Measurements from ENCODE around the gene TAF4.

The TAF4 gene

GRCh38 chr20:62065674-62066338 lies at the start of gene TAF4:
TSS of gene TAF4 (minus strand) at chr20:62065881. CDS start at chr20:62065810, 71 bp downstream.
- Mint-ChIP-seq H3K36me3 (peaks cover 29% of the 10 kb centered on the region), H3K9me3 (no peaks in the 10 kb centered on the region), H3K27ac (peak within 1 kb of the TSS; percentile 90), H3K4me1 (peaks cover 48% of the 10 kb centered on the region), H3K4me3 (peak within 1 kb of the TSS; percentile 76)
- DNase-seq (ENCODE audit: low spot score in 2 of 2) (peak; percentile 79 to 90), ATAC-seq (peak; percentile 84)

- Mint-ChIP-seq H3K9me3 (peaks cover 8% of the 10 kb centered on the region), H3K4me1 (peaks cover 24% of the 10 kb centered on the region), H3K27ac (no peak overlapping the region), H3K4me3 (no peak overlapping the region), H3K36me3 (peaks cover 5% of the 10 kb centered on the region)
- DNase-seq (ENCODE audit: low spot score in 2 of 2) (no peak), ATAC-seq (no peak)
These were observed 49.2 kb upstream of the TAF4 start for GRCh38 chr20:62114894-62115293.

- no peak for DNase-seq (ENCODE audit: low spot score in 2 of 2)
- peaks cover 5% of the 10 kb centered on the region for H3K36me3 Mint-ChIP-seq
- H3K4me1 Mint-ChIP-seq: peaks cover 4% of the 10 kb centered on the region
- no peak overlapping the region for H3K4me3 Mint-ChIP-seq
- ATAC-seq: no peak
- H3K27ac Mint-ChIP-seq: no peak overlapping the region
- H3K9me3 Mint-ChIP-seq: peaks cover 23% of the 10 kb centered on the region
These were observed 46.7 kb upstream of the TAF4 start for GRCh38 chr20:62112368-62112767.

- Mint-ChIP-seq H3K4me1 (no peaks in the 10 kb centered on the region), H3K9me3 (peaks cover 27% of the 10 kb centered on the region), H3K4me3 (no peak overlapping the region), H3K27ac (no peak overlapping the region), H3K36me3 (peaks cover 5% of the 10 kb centered on the region)
- DNase-seq (ENCODE audit: low spot score in 2 of 2): no peak
- no peak for ATAC-seq
These were observed 45.5 kb upstream of the TAF4 start for GRCh38 chr20:62111148-62111547.

- no peak for DNase-seq (ENCODE audit: low spot score in 2 of 2)
- Mint-ChIP-seq H3K9me3 (peaks cover 39% of the 10 kb centered on the region), H3K36me3 (no peaks in the 10 kb centered on the region), H3K4me1 (no peaks in the 10 kb centered on the region), H3K4me3 (no peak overlapping the region), H3K27ac (no peak overlapping the region)
- ATAC-seq: no peak
These were observed 39.9 kb upstream of the TAF4 start for GRCh38 chr20:62105592-62105991.

- Mint-ChIP-seq H3K9me3 (peaks cover 37% of the 10 kb centered on the region), H3K36me3 (no peaks in the 10 kb centered on the region), H3K4me3 (no peak overlapping the region), H3K27ac (no peak overlapping the region), H3K4me1 (no peaks in the 10 kb centered on the region)
- ATAC-seq (no peak), DNase-seq (ENCODE audit: low spot score in 2 of 2) (no peak)
These were observed 39.2 kb upstream of the TAF4 start for GRCh38 chr20:62104791-62105345.

GRCh38 chr20:62104234-62104789 lies 38.6 kb upstream of the TAF4 start:
- H3K4me3 Mint-ChIP-seq: no peak overlapping the region

GRCh38 chr20:62103508-62104233 lies 38.0 kb upstream of the TAF4 start:
- Mint-ChIP-seq H3K4me3 (no peak overlapping the region), H3K36me3 (no peaks in the 10 kb centered on the region), H3K4me1 (no peaks in the 10 kb centered on the region), H3K27ac (no peak overlapping the region), H3K9me3 (peaks cover 32% of the 10 kb centered on the region)
- DNase-seq (ENCODE audit: low spot score in 2 of 2) (no peak), ATAC-seq (no peak)

More at GRCh38 chr20:62104234-62104789, 38.6 kb upstream of the TAF4 start:
- Mint-ChIP-seq H3K36me3 (no peaks in the 10 kb centered on the region), H3K27ac (no peak overlapping the region), H3K4me1 (no peaks in the 10 kb centered on the region), H3K9me3 (peaks cover 35% of the 10 kb centered on the region)
- DNase-seq (ENCODE audit: low spot score in 2 of 2) (no peak), ATAC-seq (no peak)

- no peaks in the 10 kb centered on the region for H3K4me1 Mint-ChIP-seq
- no peak for ATAC-seq
- H3K9me3 Mint-ChIP-seq: peaks cover 18% of the 10 kb centered on the region
These were observed 35.4 kb upstream of the TAF4 start for GRCh38 chr20:62101078-62101477.

GRCh38 chr20:62097881-62098407 lies 32.3 kb upstream of the TAF4 start:
- Mint-ChIP-seq H3K9me3 (peaks cover 9% of the 10 kb centered on the region), H3K4me3 (no peak overlapping the region), H3K27ac (no peak overlapping the region), H3K36me3 (no peaks in the 10 kb centered on the region), H3K4me1 (no peaks in the 10 kb centered on the region)
- no peak for DNase-seq (ENCODE audit: low spot score in 2 of 2)
- no peak for ATAC-seq

More at GRCh38 chr20:62101078-62101477, 35.4 kb upstream of the TAF4 start:
- H3K36me3 Mint-ChIP-seq: no peaks in the 10 kb centered on the region
- no peak for DNase-seq (ENCODE audit: low spot score in 2 of 2)
- no peak overlapping the region for H3K4me3 Mint-ChIP-seq
- no peak overlapping the region for H3K27ac Mint-ChIP-seq

GRCh38 chr20:62096421-62097380 lies 31.0 kb upstream of the TAF4 start:
- H3K27ac Mint-ChIP-seq: no peak overlapping the region
- no peak for ATAC-seq

GRCh38 chr20:62089393-62089792 lies 23.7 kb upstream of the TAF4 start:
- no peak overlapping the region for H3K27ac Mint-ChIP-seq
- H3K36me3 Mint-ChIP-seq: peaks cover 4% of the 10 kb centered on the region
- H3K9me3 Mint-ChIP-seq: no peaks in the 10 kb centered on the region
- no peak overlapping the region for H3K4me3 Mint-ChIP-seq
- no peak for DNase-seq (ENCODE audit: low spot score in 2 of 2)
- ATAC-seq: no peak
- H3K4me1 Mint-ChIP-seq: no peaks in the 10 kb centered on the region

More at GRCh38 chr20:62096421-62097380, 31.0 kb upstream of the TAF4 start:
- no peaks in the 10 kb centered on the region for H3K4me1 Mint-ChIP-seq
- H3K9me3 Mint-ChIP-seq: peaks cover 9% of the 10 kb centered on the region
- no peak overlapping the region for H3K4me3 Mint-ChIP-seq
- no peak for DNase-seq (ENCODE audit: low spot score in 2 of 2)
- no peaks in the 10 kb centered on the region for H3K36me3 Mint-ChIP-seq

GRCh38 chr20:62088258-62089127 lies 22.8 kb upstream of the TAF4 start:
- H3K36me3 Mint-ChIP-seq: peaks cover 4% of the 10 kb centered on the region
- peak; percentile 89 for ATAC-seq
- DNase-seq (ENCODE audit: low spot score in 2 of 2): no peak
- H3K9me3 Mint-ChIP-seq: no peaks in the 10 kb centered on the region
- H3K27ac Mint-ChIP-seq: no peak overlapping the region
- H3K4me1 Mint-ChIP-seq: no peaks in the 10 kb centered on the region
- no peak overlapping the region for H3K4me3 Mint-ChIP-seq

GRCh38 chr20:62087632-62088031 lies 22.0 kb upstream of the TAF4 start:
- ATAC-seq: no peak
- no peak overlapping the region for H3K27ac Mint-ChIP-seq
- no peak for DNase-seq (ENCODE audit: low spot score in 2 of 2)
- peaks cover 4% of the 10 kb centered on the region for H3K36me3 Mint-ChIP-seq
- H3K9me3 Mint-ChIP-seq: no peaks in the 10 kb centered on the region
- H3K4me3 Mint-ChIP-seq: no peak overlapping the region
- no peaks in the 10 kb centered on the region for H3K4me1 Mint-ChIP-seq
